ENCODE measurements around the gene FANCE.

FANCE gene

GRCh38 chr6:35476004-35476403 lies 23.9 kb downstream of the FANCE start:
- no peak for TF ChIP-seq CTCF (IDR thresholded peaks at IDR 0.05; ENCODE audit: extremely low read depth, insufficient read depth, missing control alignments)
- in situ Hi-C loops (cut with MboI; ENCODE audit: low pct_unique_long_range_greater_than_20kb, low sequenced_read_pairs, unreplicated experiment): no loop called here
- DNase-seq (ENCODE audit: low spot score): peak; percentile 19

GRCh38 chr6:35477028-35477427 lies 24.9 kb downstream of the FANCE start:
- no peak for TF ChIP-seq CTCF (IDR thresholded peaks at IDR 0.05; ENCODE audit: extremely low read depth, insufficient read depth, missing control alignments)
- in situ Hi-C loops (cut with MboI; ENCODE audit: low pct_unique_long_range_greater_than_20kb, low sequenced_read_pairs, unreplicated experiment): no loop called here
- no peak for DNase-seq (ENCODE audit: low spot score)

GRCh38 chr6:35477551-35478179 lies 25.5 kb downstream of the FANCE start:
- no peak for DNase-seq (ENCODE audit: low spot score)
- in situ Hi-C loops (cut with MboI; ENCODE audit: low pct_unique_long_range_greater_than_20kb, low sequenced_read_pairs, unreplicated experiment): no loop called here
- no peak for TF ChIP-seq CTCF (IDR thresholded peaks at IDR 0.05; ENCODE audit: extremely low read depth, insufficient read depth, missing control alignments)

GRCh38 chr6:35478259-35478658 lies 26.1 kb downstream of the FANCE start:
- no peak for DNase-seq (ENCODE audit: low spot score)
- no peak for TF ChIP-seq CTCF (IDR thresholded peaks at IDR 0.05; ENCODE audit: extremely low read depth, insufficient read depth, missing control alignments)
- in situ Hi-C loops (cut with MboI; ENCODE audit: low pct_unique_long_range_greater_than_20kb, low sequenced_read_pairs, unreplicated experiment): no loop called here

- no peak for TF ChIP-seq CTCF (IDR thresholded peaks at IDR 0.05; ENCODE audit: extremely low read depth, insufficient read depth, missing control alignments)
- no peak for DNase-seq (ENCODE audit: low spot score)
- in situ Hi-C loops (cut with MboI; ENCODE audit: low pct_unique_long_range_greater_than_20kb, low sequenced_read_pairs, unreplicated experiment): no loop called here
Measured at GRCh38 chr6:35480176-35480575, 28.0 kb downstream of the FANCE start.

- TF ChIP-seq CTCF (IDR thresholded peaks at IDR 0.05; ENCODE audit: extremely low read depth, insufficient read depth, missing control alignments): no peak
Measured at GRCh38 chr6:35481226-35481625, 29.1 kb downstream of the FANCE start.

More at GRCh38 chr6:35481226-35481625, 29.1 kb downstream of the FANCE start:
- in situ Hi-C loops (cut with MboI; ENCODE audit: low pct_unique_long_range_greater_than_20kb, low sequenced_read_pairs, unreplicated experiment): no loop called here
- DNase-seq (ENCODE audit: low spot score): no peak
